ENCODE measurements around the gene ZNF17. TPM values are rescaled to one million over a fixed set of nuclear protein-coding genes. Genes with fewer than 3 reads are reported as not detected.

The ZNF17 gene
- total RNA-seq (100 to 1,000 TPM in 1 of 5 donors, 10 to 100 TPM in 2, 1 to 10 TPM in 2; 2.3 to 138 (median 21.9) TPM), polyA plus RNA-seq (1 to 10 TPM; 1.5 to 2.0 (median 1.6) TPM)
- long read RNA-seq, donor 1, result 0 reads
- long read RNA-seq, donor 2, partial matches to known transcripts, result 0 of 4 reads
- long read RNA-seq, donor 2, other reads (novel, unspliced or antisense), result 0 of 4 reads
- long read RNA-seq, donor 3, result 0 reads
- long read RNA-seq, donor 4, result 0 reads
- long read RNA-seq, donor 5, partial matches to known transcripts, result 0 of 3 reads
- long read RNA-seq, donor 5, other reads (novel, unspliced or antisense), result 0 of 3 reads
- long read RNA-seq, donor 6, partial matches to known transcripts, result 0 of 9 reads
- long read RNA-seq, donor 6, other reads (novel, unspliced or antisense), result 0 of 9 reads
- long read RNA-seq, donor 7, partial matches to known transcripts, result 0 of 2 reads
- long read RNA-seq, donor 7, other reads (novel, unspliced or antisense), result 0 of 2 reads
- long read RNA-seq, donor 8, partial matches to known transcripts, result 0 of 3 reads
- long read RNA-seq, donor 8, other reads (novel, unspliced or antisense), result 0 of 3 reads
- long read RNA-seq, donor 9, partial matches to known transcripts, result 0 of 4 reads
- long read RNA-seq, donor 9, other reads (novel, unspliced or antisense), result 0 of 4 reads
- long read RNA-seq, donor 10, partial matches to known transcripts, result 0 of 3 reads
- long read RNA-seq, donor 10, other reads (novel, unspliced or antisense), result 0 of 3 reads

DNA sequence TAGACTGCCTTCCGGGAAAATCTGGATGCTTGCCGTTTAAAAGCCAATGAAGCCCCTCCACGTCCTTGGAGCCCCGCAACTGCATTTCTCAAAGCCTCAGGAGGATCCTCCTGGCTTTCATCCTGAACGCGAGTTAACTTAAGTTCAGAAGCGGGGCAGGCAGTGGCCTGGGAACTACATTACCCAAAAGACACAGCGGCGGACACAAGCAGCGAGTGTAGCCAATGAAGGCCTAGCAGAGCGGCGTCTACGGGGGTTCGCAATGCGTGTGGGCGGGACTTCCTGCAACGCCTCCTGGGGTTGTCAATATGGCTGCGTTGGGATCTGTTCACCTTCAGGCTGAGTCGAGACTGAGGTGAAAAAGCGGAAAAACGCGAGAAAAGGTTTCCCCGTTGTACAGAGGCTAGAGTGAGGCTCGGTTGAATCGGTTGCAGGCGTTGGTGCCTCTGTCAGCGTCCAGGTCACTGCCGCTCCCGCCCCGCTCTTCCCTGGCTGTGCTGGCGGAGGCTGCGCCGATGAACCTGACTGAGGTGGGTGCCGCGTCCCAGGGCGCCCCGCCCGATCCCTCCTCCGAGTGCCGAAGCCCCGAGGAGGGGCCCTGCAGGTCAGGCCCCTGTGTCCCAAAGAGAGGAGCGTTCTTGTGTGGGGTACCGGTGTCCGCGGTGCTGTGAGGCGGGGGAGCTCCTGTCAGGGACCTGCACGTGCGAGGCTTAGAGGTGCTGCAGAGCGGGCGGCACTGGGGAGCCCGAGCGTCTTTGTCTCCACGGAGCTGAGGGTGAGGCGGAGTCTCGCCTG is at the start of gene ZNF17:
ZNF17 (plus strand) TSS at position 285 of the 795 bp plus-strand sequence. CDS start 2,455 bp downstream, outside the sequence.
- peak; percentile 95 to 98 for DNase-seq
- peak within 1 kb of the TSS; percentile 69 to 100 (median 86) for H3K4me3 ChIP-seq
- H3K4me1 ChIP-seq, result peaks cover 12 to 24% (median 21%) of the 10 kb centered on the region in 4 donors
- H3K36me3 ChIP-seq, result peaks cover 25 to 40% (median 34%) of the 10 kb centered on the region in 4 donors
- no peak for TF ChIP-seq POLR2A (IDR thresholded peaks at IDR 0.05)
- peak; percentile 26 to 74 (median 59) for TF ChIP-seq POLR2AphosphoS5 (IDR thresholded peaks at IDR 0.05)
- TF ChIP-seq, protein P1, sequence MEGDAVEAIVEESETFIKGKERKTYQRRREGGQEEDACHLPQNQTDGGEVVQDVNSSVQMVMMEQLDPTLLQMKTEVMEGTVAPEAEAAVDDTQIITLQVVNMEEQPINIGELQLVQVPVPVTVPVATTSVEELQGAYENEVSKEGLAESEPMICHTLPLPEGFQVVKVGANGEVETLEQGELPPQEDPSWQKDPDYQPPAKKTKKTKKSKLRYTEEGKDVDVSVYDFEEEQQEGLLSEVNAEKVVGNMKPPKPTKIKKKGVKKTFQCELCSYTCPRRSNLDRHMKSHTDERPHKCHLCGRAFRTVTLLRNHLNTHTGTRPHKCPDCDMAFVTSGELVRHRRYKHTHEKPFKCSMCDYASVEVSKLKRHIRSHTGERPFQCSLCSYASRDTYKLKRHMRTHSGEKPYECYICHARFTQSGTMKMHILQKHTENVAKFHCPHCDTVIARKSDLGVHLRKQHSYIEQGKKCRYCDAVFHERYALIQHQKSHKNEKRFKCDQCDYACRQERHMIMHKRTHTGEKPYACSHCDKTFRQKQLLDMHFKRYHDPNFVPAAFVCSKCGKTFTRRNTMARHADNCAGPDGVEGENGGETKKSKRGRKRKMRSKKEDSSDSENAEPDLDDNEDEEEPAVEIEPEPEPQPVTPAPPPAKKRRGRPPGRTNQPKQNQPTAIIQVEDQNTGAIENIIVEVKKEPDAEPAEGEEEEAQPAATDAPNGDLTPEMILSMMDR (IDR thresholded peaks at IDR 0.05), result no peak
- TF ChIP-seq EP300 (IDR thresholded peaks at IDR 0.05), result no peak
- H3K27ac ChIP-seq, result peak within 1 kb of the TSS; percentile 16 to 79 (median 70)
- H3K27me3 ChIP-seq, result no peaks in the 10 kb centered on the region
- 0 to 1% (median 1%) methylated on average over 27 to 55 of the region's 55 CpGs for WGBS, 5 donors
- intact Hi-C loops (cut with DNase I; ENCODE audit: low total_unique reads), result no loop called here
- H3K9me3 ChIP-seq, result peaks cover 0 to 24% (median 10%) of the 10 kb centered on the region in 4 donors

DNA sequence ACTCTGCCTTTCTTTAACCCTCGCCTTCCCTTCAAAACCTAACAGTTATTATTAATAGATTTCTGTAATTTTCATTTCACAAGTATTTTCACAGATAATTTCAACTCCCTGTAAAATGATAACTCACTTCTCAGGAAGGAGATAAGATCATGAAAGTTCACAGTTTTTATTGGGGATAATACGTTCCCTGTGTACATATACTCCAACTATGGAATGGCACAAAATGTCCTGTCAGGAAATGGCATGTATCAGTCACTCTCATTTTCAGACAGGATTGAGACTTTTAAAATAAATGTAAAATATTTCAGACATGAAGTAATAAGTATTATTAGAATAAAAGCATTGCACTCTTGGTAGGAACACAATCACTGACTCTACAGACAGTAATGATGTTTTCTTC is 48.5 kb upstream of the ZNF17 start:
- intact Hi-C loops (cut with DNase I; ENCODE audit: low total_unique reads), result no loop called here
- H3K4me3 ChIP-seq, result peak overlapping the region; percentile 82 to 86 (median 83)
- peak overlapping the region in 4 of 5 donors; percentile 95 to 98 (median 96) for H3K27ac ChIP-seq

GRCh38 chr19:57362997-57363687 is 47.8 kb upstream of the ZNF17 start, which contains the start of the genes TRAPPC2B and ZNF547:
Gene TRAPPC2B (plus strand): TSS chr19:57363551. CDS start chr19:57364834, 1,283 bp downstream.
Gene ZNF547 (plus strand): TSS chr19:57363551. CDS start chr19:57368556, 5,005 bp downstream.
- Histone ChIP-seq H3K36me3 (peaks cover 0 to 37% (median 17%) of the 10 kb centered on the region in 4 donors), H3K9me3 (peaks cover 10 to 70% (median 51%) of the 10 kb centered on the region in 4 donors), H3K4me3 (peak within 1 kb of the TSS; percentile 82 to 86 (median 83)), H3K27ac (peak within 1 kb of the TSS; percentile 92 to 98 (median 96)), H3K4me1 (peaks cover 4 to 20% (median 14%) of the 10 kb centered on the region in 4 donors), H3K27me3 (no peaks in the 10 kb centered on the region)
- WGBS, 5 donors, result 1 to 2% (median 1%) methylated on average over 30 to 47 of the region's 47 CpGs
- peak; percentile 99 to 100 for DNase-seq
- intact Hi-C loops (cut with DNase I; ENCODE audit: low total_unique reads), result no loop called here
- TF ChIP-seq POLR2AphosphoS5 (IDR thresholded peaks at IDR 0.05) (peak; percentile 85 to 97 (median 91)), EP300 (IDR thresholded peaks at IDR 0.05) (no peak), POLR2A (IDR thresholded peaks at IDR 0.05) (no peak)
- TF ChIP-seq, protein P1 (IDR thresholded peaks at IDR 0.05), result no peak

More for the DNA sequence above, 48.5 kb upstream of the ZNF17 start:
- TF ChIP-seq POLR2A (IDR thresholded peaks at IDR 0.05), result no peak
- no peak for TF ChIP-seq POLR2AphosphoS5 (IDR thresholded peaks at IDR 0.05)
- TF ChIP-seq, protein P1 (IDR thresholded peaks at IDR 0.05), result no peak
- no peak for TF ChIP-seq EP300 (IDR thresholded peaks at IDR 0.05)
- WGBS, 5 donors, result 65 to 79% (median 69%) methylated on average over 2 of the region's 2 CpGs
- Histone ChIP-seq H3K9me3 (peaks cover 17 to 72% (median 54%) of the 10 kb centered on the region in 4 donors), H3K4me1 (peaks cover 4 to 20% (median 14%) of the 10 kb centered on the region in 4 donors), H3K36me3 (peaks cover 4 to 39% (median 20%) of the 10 kb centered on the region in 4 donors), H3K27me3 (no peaks in the 10 kb centered on the region)
- no peak for DNase-seq

Measured in stomach (tissue), 19 donors.